Brain microvascular endothelial cell (primary cell): ENCODE data around the gene PTBP1.

Experiments
- DNase-seq: peaks from one replicate; pipeline ENCODE4 v3.0.0-alpha.2; 2020
- H3K27ac ChIP-seq: fragments of 250-450 bp; sonication (Bioruptor Pico); 2 replicates; pipeline ENCODE4 v1.5.1; 2020; ENCODE audit warnings: mild to moderate bottlenecking, moderate library complexity
- H3K27me3 ChIP-seq: fragments of 250-450 bp; sonication (Bioruptor Pico); replicated peaks from 2 replicates; pipeline ENCODE4 v1.5.1; 2020; ENCODE audit warnings: mild to moderate bottlenecking
- H3K36me3 ChIP-seq: fragments of 250-450 bp; sonication (Bioruptor Pico); replicated peaks from 2 replicates; pipeline ENCODE4 v1.5.1; 2020; ENCODE audit warnings: mild to moderate bottlenecking
- H3K4me3 ChIP-seq: 2 replicates; pipeline ENCODE4 v1.5.1; 2011; ENCODE audit warnings: low read depth, mild to moderate bottlenecking, control low read depth, low read length, moderate library complexity
- in situ Hi-C: cut with HindIII; loops from 2 replicates; pipeline ENCODE4 v1.10.0; 2017; ENCODE audit warnings: low sequenced_read_pairs, low pct_ligation_motif_present
- TF ChIP-seq, protein P1 (sequence below): IDR thresholded peaks from 2 replicates; pipeline ENCODE4 v1.5.1; 2011; ENCODE audit warnings: low read depth, mild to moderate bottlenecking, moderate library complexity, low read length, control low read depth, inconsistent platforms; ENCODE audit errors: missing control alignments

The PTBP1 gene

DNA sequence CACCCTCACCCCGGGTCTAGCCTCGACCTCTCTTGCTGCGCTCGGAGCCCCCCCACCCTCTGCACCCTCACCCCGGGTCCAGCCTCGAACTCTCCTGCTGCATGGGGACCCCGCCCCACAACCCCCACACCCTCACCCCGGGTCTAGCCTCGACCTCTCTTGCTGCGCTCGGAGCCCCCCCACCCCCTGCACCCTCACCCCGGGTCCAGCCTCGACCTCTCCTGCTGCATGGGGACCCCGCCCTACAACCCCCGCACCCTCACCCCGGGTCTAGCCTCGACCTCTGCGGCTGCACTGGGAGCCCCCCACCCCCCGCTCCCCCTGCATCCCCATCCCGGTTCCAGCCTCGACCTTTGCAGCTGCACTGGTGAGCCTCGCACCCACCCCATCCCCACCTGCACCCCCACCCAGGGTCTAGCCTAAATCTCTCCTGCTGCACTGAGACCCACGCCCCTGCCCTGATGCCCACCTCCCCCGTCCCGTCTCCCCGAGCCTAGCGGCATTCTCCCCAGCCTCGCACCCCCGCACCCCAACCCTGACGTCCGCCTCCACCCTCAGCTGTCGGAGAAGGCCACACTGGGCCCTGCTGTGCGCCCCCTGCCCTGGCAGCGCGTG is 64.0 kb downstream of the PTBP1 start:
- no peaks in the 10 kb centered on the region for H3K36me3 ChIP-seq
- TF ChIP-seq, protein P1, sequence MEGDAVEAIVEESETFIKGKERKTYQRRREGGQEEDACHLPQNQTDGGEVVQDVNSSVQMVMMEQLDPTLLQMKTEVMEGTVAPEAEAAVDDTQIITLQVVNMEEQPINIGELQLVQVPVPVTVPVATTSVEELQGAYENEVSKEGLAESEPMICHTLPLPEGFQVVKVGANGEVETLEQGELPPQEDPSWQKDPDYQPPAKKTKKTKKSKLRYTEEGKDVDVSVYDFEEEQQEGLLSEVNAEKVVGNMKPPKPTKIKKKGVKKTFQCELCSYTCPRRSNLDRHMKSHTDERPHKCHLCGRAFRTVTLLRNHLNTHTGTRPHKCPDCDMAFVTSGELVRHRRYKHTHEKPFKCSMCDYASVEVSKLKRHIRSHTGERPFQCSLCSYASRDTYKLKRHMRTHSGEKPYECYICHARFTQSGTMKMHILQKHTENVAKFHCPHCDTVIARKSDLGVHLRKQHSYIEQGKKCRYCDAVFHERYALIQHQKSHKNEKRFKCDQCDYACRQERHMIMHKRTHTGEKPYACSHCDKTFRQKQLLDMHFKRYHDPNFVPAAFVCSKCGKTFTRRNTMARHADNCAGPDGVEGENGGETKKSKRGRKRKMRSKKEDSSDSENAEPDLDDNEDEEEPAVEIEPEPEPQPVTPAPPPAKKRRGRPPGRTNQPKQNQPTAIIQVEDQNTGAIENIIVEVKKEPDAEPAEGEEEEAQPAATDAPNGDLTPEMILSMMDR = no peak
- H3K27me3 ChIP-seq = peaks cover 4% of the 10 kb centered on the region
- in situ Hi-C loops = no loop called here
- H3K27ac ChIP-seq = no peak overlapping the region
- H3K4me3 ChIP-seq = no peak overlapping the region
- DNase-seq = no peak
